Bone marrow (tissue), 2 donors: ENCODE measurements around the gene APLP1.
"Not testable (repeated sequence)": the region's sequence is repeated elsewhere in the genome, so short reads cannot be mapped to it uniquely, and the experiment has no call there.

Experiments used
- DNase-seq, 2 donors: peaks; one replicate each; lab custom pipeline; 2025; lab: John Stamatoyannopoulos, UW

The APLP1 gene

DNA sequence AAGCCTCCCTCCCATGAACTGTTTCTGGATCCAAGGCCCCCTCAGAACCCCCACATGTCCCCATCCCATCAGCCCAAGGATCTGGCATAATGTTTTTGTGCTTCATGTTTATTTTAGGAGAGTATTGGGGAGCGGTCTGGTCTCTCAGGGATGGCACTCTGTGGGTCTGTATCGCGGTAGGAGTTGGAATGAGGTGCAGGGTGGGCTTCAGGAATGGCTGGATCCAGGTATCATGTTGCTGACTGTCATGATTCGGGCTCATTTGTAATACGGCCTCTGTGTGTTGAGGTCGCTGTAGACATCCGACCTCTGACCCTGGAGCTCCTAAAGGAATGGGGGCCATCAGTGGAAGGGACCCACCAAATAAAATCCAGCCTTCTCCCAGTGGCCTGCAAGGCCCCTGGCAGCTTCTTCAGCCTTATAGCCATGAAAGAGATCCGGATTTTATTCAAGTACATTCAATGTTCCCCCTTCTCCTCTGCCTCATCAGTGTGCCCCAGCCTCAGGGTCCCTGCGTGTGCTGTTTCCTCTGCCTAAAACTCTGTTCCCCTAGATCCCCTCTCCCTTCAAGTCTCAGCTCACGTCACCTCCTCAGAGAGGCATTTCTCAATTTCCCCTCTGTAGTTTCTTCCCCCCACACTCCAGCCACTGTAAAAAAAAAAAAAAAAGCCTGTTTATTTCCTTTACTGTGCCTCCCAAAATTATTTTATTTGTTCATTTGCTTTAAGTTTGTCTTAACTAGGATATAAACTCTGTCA lies 36.1 kb downstream of the APLP1 start:
- peak in 1 of 2 donors; percentile 72 for DNase-seq

DNA sequence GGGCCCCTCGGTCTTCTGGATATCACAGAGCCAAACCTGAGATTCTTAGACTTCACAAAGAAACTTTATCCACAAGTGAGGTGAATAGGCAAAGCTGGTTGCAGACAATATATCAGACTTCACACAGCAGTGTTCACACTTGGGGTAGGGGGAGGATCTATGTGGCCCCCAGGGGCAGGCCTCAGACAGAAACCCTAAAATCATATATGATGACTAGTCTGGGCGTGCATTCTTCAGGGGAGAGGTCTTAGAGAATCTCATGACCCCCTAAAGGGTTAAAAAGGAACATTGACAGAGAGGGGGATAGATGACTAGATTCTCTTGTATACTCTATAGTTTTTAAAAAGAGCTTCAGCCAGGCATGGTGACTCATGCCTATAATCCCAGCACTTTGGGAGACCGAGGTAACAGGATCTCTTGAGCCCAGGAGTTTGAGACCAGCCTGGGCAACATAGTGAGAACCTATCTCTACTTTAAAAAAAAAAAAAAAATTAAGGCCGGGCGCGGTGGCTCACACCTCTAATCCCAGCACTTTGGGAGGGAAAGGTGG lies 36.9 kb downstream of the APLP1 start:
- DNase-seq: no peak

DNA sequence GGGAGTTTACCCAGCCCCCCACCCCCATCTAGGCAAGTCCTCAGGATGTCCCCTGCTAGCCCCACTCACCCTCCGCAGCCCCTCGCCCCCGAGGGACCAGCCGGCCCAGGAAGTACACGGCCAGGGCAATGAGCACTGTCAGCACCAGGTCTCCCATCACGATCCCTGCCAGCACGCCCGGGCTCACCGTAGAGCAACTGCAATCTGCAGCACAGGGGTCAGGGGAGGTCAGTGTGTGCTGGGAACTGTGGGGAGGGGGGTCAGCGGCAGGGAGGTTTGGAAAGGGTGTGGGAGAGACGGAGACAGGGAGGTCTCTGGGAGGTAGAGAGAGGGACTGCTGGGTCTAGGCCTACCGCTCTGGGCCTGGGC lies 39.0 kb downstream of the APLP1 start:
- DNase-seq: no peak

DNA sequence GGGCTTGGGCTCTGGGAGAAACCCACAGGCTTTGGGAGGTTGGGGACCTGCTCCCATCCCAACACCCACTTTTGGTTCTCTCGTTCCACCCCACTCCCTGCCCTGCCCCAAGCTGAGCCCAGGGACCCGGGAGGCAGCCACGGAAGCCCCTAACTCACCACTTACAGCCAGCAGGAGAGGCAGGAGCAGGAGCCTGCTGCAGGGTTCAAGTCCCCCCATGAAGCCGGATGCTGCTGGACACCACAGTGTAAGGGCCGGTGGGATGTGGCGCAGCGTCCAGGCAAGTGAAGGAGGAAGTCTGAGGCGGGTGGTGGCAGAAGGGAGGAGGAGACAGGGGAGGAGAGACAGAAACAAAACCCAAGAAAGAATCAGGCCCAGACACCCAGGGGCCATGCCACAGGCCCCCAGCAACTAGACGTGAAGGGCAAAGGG lies 39.7 kb downstream of the APLP1 start, which contains the start of gene TYROBP:
TYROBP (minus strand) TSS at position 286 of the 432 bp plus-strand sequence; CDS start at position 219, 67 bp downstream.
- peak in 1 of 2 donors; percentile 21 for DNase-seq

DNA sequence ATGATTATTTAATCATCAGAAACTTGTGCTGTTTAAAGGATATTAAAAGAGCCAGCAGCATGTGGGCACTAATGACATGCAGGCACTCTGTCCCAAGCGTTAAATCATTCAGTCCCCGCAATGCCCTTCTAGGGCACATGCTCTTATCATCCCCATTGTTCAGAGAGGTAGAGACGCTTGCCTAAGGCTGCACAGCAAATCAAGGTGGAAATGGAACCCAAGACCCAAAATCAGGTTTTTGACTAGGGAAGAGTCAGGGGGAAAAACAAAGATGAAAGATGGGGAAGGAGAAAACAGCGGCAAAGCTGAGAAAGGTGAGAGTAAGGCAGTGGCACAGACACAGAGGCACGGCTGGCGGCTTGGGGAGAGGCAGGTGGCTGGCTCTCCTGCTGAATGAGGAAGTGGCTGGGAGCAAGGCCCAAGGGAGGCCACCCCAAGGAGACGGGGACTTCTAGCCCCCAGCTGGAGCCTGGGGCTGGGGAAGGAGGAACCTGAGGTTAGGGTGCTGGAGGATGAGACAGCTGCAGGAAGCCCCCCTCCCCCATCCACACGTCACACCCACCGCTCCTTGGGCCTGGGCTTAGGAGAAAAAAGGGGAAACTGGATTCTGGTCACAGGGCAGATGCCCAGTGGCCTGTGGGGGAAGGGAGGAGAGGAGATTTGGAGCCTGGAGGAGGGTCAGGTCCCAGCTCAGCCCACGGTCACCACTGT lies 40.8 kb downstream of the APLP1 start:
- DNase-seq: peak; percentile 73 to 99

GRCh38 chr19:35909684-35910035 lies 41.3 kb downstream of the APLP1 start:
- no peak for DNase-seq

DNA sequence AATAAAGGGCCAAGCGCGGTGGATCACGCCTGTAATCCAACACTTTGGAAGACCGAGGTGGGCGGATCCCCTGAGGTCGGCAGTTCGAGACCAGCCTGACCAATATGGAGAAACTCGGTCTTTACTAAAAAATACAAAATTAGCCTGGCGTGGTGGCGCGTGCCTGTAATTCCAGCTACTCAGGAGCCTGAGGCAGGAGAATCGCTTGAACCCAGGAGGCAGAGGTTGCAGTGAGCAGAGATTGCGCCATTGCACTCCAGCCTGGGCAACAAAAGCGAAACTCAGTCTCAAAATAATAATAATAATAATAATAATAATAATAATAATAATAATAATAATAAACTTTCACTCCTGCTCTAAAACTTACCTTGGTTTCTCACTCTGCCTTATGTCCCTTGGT lies 42.0 kb downstream of the APLP1 start:
- not testable (repeated sequence) for DNase-seq

DNA sequence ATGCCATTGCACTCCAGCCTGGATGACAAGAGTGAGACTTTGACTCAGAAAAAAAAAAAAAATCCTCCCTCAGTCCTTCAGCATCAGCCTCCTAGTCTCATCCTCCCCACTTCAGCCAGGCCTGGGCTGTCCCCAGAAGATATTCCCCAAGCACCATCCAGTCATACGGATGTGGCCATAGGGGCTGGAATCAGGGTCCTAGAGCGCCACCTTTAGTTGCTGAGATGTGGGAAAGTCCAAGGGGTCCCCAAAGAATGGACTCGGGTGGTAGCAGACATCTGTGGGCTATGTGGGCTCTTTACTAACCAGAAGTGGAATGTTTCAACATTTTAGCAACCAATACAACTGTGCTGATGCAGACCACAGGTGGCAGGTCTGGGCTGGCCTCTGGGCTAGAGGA lies 42.8 kb downstream of the APLP1 start:
- DNase-seq: no peak

- DNase-seq: no peak
Observed at GRCh38 chr19:35911790-35912189, 43.4 kb downstream of the APLP1 start.

DNA sequence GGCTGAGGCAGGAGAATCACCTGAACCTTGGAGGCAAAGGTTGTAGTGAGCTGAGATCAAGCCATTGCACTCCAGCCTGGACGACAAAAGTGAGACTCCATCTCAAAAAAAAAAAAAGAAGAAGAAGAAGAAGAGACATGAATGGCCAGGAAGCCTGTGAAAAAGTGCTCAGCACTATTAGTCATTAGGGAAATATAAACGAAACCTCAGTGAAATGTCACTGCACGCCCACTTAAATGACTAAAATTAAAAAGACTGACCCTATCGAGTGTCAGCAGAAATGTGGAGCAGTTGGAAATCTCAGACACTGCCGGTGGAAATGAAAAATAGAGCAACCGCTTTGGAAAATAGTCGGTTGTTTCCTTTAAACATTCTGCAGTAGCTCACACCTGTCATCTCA lies 45.2 kb downstream of the APLP1 start:
- peak in 1 of 2 donors; percentile 43 for DNase-seq

- DNase-seq: no peak
Observed at GRCh38 chr19:35915443-35915842, 47.1 kb downstream of the APLP1 start.

DNA sequence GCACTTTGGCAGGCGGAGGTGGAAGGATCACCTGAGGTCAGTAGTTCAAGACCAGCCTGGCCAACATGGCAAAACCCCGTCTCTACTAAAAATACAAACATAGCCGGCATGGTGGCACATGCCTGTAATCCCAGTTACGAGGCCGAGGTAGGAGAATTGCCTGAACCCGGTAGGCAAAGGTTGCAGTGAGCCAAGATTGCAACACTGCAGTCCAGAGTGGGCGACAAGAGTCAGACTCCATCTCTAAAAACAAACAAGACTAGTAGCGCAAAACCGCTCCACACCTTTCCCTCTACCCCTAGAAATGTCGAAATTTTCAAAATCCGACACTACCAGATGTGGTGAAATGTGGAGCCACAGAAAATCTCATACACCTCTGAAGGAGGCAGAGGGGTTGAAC lies 50.9 kb downstream of the APLP1 start:
- DNase-seq: no peak

DNA sequence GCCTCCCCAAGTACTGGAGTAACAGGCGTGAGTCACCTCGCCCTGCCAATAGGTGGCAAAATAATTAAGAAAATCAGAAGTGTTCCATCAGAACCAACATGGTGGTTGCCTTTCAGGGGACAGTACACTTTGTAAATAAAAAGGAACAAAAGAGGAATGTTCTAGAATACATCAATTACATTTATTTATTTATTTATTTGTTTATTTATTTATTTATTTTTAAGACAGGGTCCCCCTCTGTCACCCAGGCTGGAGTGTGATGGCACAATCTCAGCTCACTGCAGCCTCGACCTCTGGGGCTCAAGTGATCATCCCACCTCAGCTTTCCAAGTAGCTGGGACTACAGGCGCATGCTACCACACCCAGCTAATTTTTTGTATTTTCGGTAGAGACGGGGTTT lies 52.6 kb downstream of the APLP1 start:
- no peak for DNase-seq

- no peak for DNase-seq
Observed at GRCh38 chr19:35925501-35925900, 57.1 kb downstream of the APLP1 start.

DNA sequence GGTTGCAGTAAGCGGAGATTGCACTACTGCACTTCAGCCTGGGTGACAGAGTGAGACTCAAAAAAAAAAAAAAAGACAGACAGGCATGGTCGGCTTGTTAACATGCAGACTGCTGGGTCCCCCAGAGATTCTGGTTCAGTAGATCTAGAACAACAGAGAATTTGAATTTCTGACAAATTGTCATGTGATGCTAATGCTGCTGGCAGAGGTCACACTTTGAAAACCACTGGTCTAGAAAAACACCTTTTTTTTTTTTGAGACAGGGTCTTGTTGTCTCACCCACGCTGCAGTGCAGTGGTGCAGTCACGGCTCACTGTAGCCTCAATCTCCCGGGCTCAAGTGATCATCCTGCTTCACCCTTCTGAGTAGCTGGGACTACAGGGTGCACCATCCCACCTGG lies 60.1 kb downstream of the APLP1 start:
- DNase-seq: no peak
